HEK293 (cell line): Measurements from ENCODE around the gene PKIG.

ENCODE experiments used
- CTCF ChIA-PET: fragments of 350-600 bp; formaldehyde crosslinking; extraction: SDS; loops from one replicate; lab custom pipeline; 2021; ENCODE audit warnings: antibody characterized with exemption; lab: Yijun Ruan, JAX
- POLR2A ChIA-PET: fragments of 300-600 bp; formaldehyde crosslinking; extraction: SDS; loops from one replicate; lab custom pipeline; 2020; ENCODE audit warnings: antibody characterized with exemption, inconsistent platforms; lab: Yijun Ruan, JAX
- H3K27ac ChIP-seq: fragments of 200-500 bp; sonication (Bioruptor generic); 2 replicates; pipeline ENCODE4 v1.5.1; 2014; ENCODE audit warnings: low read depth, low read length, control low read depth, inconsistent platforms; ENCODE audit errors: extremely low read depth
- H3K36me3 ChIP-seq, 2 experiments: fragments of 200-500 bp in 1 of 2; sonication (Bioruptor generic) in 1 of 2; 1 replicate in 1 of 2; 2 replicates in 1 of 2; pipeline ENCODE4 v1.5.1; 2014 to 2017; ENCODE audit warnings: inconsistent platforms in 2 of 2, low read length in 2 of 2; ENCODE audit not compliant: control insufficient read depth in 2 of 2, insufficient read depth in 1 of 2
- H3K4me1 ChIP-seq: fragments of 200-500 bp; sonication (Bioruptor generic); 2 replicates; pipeline ENCODE4 v1.5.1; 2014; ENCODE audit warnings: mild to moderate bottlenecking, low read length, inconsistent platforms; ENCODE audit not compliant: control insufficient read depth, insufficient read depth
- H3K4me3 ChIP-seq: 2 replicates; pipeline ENCODE4 v1.5.1; 2011; ENCODE audit warnings: low read depth, mild to moderate bottlenecking, control low read depth, low read length, moderate library complexity
- H3K9me3 ChIP-seq: fragments of 200-500 bp; sonication (Bioruptor generic); 2 replicates; pipeline ENCODE4 v1.5.1; 2014; ENCODE audit warnings: low read depth, low read length, inconsistent platforms; ENCODE audit not compliant: control insufficient read depth, insufficient read depth
- BCL6B ChIP-seq: fragments of 450-650 bp; formaldehyde crosslinking; IDR thresholded peaks from 2 replicates; pipeline ENCODE4 v1.5.1; 2017; ENCODE audit warnings: missing biosample characterization, missing genetic modification characterization
- EGR2 ChIP-seq: fragments of 450-650 bp; formaldehyde crosslinking; IDR thresholded peaks from 2 replicates; pipeline ENCODE4 v1.5.1; 2016; ENCODE audit warnings: low read depth, missing biosample characterization, missing genetic modification characterization
- GLIS1 ChIP-seq: fragments of 450-650 bp; formaldehyde crosslinking; IDR thresholded peaks from 2 replicates; pipeline ENCODE4 v1.5.1; 2016; ENCODE audit warnings: missing biosample characterization, missing genetic modification characterization
- PRDM10 ChIP-seq: fragments of 450-650 bp; formaldehyde crosslinking; IDR thresholded peaks from 2 replicates; pipeline ENCODE4 v1.5.1; 2016; ENCODE audit warnings: missing biosample characterization, missing genetic modification characterization
- REPIN1 ChIP-seq: fragments of 450-650 bp; formaldehyde crosslinking; IDR thresholded peaks from 2 replicates; pipeline ENCODE4 v1.5.1; 2017; ENCODE audit warnings: missing biosample characterization, missing genetic modification characterization, low read depth
- SCRT2 ChIP-seq: fragments of 450-650 bp; formaldehyde crosslinking; IDR thresholded peaks from 2 replicates; pipeline ENCODE4 v1.5.1; 2016; ENCODE audit warnings: missing biosample characterization, missing genetic modification characterization
- SP3 ChIP-seq: fragments of 450-650 bp; formaldehyde crosslinking; IDR thresholded peaks from 2 replicates; pipeline ENCODE4 v1.5.1; 2016; ENCODE audit warnings: missing biosample characterization, missing genetic modification characterization
- TRIM28 ChIP-seq: IDR thresholded peaks from 2 replicates; pipeline ENCODE4 v1.6.1; 2011; ENCODE audit warnings: low read length, control low read depth, borderline replicate concordance
- ZBTB17 ChIP-seq: fragments of 450-650 bp; formaldehyde crosslinking; IDR thresholded peaks from 2 replicates; pipeline ENCODE4 v1.5.1; 2016; ENCODE audit warnings: missing biosample characterization, missing genetic modification characterization
- ZBTB20 ChIP-seq: fragments of 450-650 bp; formaldehyde crosslinking; IDR thresholded peaks from 2 replicates; pipeline ENCODE4 v1.5.1; 2016; ENCODE audit warnings: missing biosample characterization, missing genetic modification characterization
- ZIC2 ChIP-seq: fragments of 450-650 bp; formaldehyde crosslinking; IDR thresholded peaks from 2 replicates; pipeline ENCODE4 v1.5.1; 2016; ENCODE audit warnings: missing biosample characterization, missing genetic modification characterization
- ZNF184 ChIP-seq: fragments of 450-650 bp; IDR thresholded peaks from 2 replicates; pipeline ENCODE4 v1.5.1; 2018; ENCODE audit warnings: missing biosample characterization, mild to moderate bottlenecking, missing genetic modification characterization
- ZNF24 ChIP-seq: fragments of 450-650 bp; formaldehyde crosslinking; IDR thresholded peaks from 2 replicates; pipeline ENCODE4 v1.5.1; 2016; ENCODE audit warnings: missing biosample characterization, missing genetic modification characterization
- ZNF292 ChIP-seq: fragments of 450-650 bp; formaldehyde crosslinking; IDR thresholded peaks from 2 replicates; pipeline ENCODE4 v1.5.1; 2016; ENCODE audit warnings: low read depth, missing biosample characterization, missing genetic modification characterization, borderline replicate concordance
- ZNF37A ChIP-seq: fragments of 450-650 bp; IDR thresholded peaks from 2 replicates; pipeline ENCODE4 v1.5.1; 2018; ENCODE audit warnings: missing biosample characterization, missing genetic modification characterization
- ZNF488 ChIP-seq: fragments of 450-650 bp; formaldehyde crosslinking; IDR thresholded peaks from 2 replicates; pipeline ENCODE4 v1.5.1; 2016; ENCODE audit warnings: missing biosample characterization, missing genetic modification characterization
- ZNF626 ChIP-seq: fragments of 450-650 bp; sonication (Bioruptor Pico); formaldehyde crosslinking; IDR thresholded peaks from 2 replicates; pipeline ENCODE4 v1.5.1; 2018; ENCODE audit warnings: missing biosample characterization, missing genetic modification characterization, inconsistent platforms
- ZNF701 ChIP-seq: fragments of 450-650 bp; formaldehyde crosslinking; IDR thresholded peaks from 2 replicates; pipeline ENCODE4 v1.5.1; 2016; ENCODE audit warnings: missing biosample characterization, missing genetic modification characterization

The PKIG gene

GRCh38 chr20:44600758-44601201 lies 18.4 kb downstream of the PKIG start:
- CTCF ChIA-PET: interaction anchor here (0.7 kb wide), 1 partner anchor 12 kb away, joined by 3 read pairs; no protein-coding TSS in a partner anchor
- Histone ChIP-seq H3K36me3 (no peaks in the 10 kb centered on the region), H3K4me1 (peaks cover 8% of the 10 kb centered on the region; the same call in 1 of the 2 replicates), H3K27ac (no peak overlapping the region), H3K4me3 (no peak overlapping the region)
- TF ChIP-seq ZNF292 (tag by site-specific recombination): no peak
- TF ChIP-seq ZNF37A (tag by site-specific recombination): no peak
- no peak for TF ChIP-seq ZNF24 (tag by site-specific recombination)
- no peak for TF ChIP-seq ZNF488
- TF ChIP-seq REPIN1: no peak
- TF ChIP-seq BCL6B (tag by site-specific recombination): no peak
- TF ChIP-seq EGR2: no peak
- TF ChIP-seq ZNF184 (tag by site-specific recombination): no peak
- TF ChIP-seq ZNF626 (tag by site-specific recombination): no peak
- TF ChIP-seq ZNF701: no peak
- TF ChIP-seq, all 188 proteins: peak for 0
- H3K9me3 ChIP-seq: no peaks in the 10 kb centered on the region
- POLR2A ChIA-PET: no interaction called here

GRCh38 chr20:44601236-44601671 lies 18.9 kb downstream of the PKIG start:
- Histone ChIP-seq H3K27ac (no peak overlapping the region), H3K9me3 (no peaks in the 10 kb centered on the region), H3K4me1 (peaks cover 8% of the 10 kb centered on the region; the same call in 1 of the 2 replicates), H3K36me3 (no peaks in the 10 kb centered on the region), H3K4me3 (no peak overlapping the region)
- TF ChIP-seq SCRT2 (tag by site-specific recombination) (peak; percentile 68; the same call in 1 of the 2 replicates), ZBTB20 (tag by site-specific recombination) (no peak)
- ChIA-PET CTCF (interaction anchor here (0.7 to 1.0 kb wide), 4 partner anchors 8 to 267 kb away, joined by 3 read pairs; no protein-coding TSS in a partner anchor), POLR2A (no interaction called here)

- no peak overlapping the region for H3K27ac ChIP-seq
Observed at GRCh38 chr20:44601801-44602204, 19.4 kb downstream of the PKIG start.

More at GRCh38 chr20:44601801-44602204, 19.4 kb downstream of the PKIG start:
- Histone ChIP-seq H3K4me3 (no peak overlapping the region), H3K4me1 (peaks cover 8% of the 10 kb centered on the region; the same call in 1 of the 2 replicates), H3K9me3 (no peaks in the 10 kb centered on the region), H3K36me3 (no peaks in the 10 kb centered on the region)
- ChIA-PET CTCF (interaction anchor here (0.7 to 1.1 kb wide), 5 partner anchors 8 to 485 kb away, joined by 3 read pairs; no protein-coding TSS in a partner anchor), POLR2A (no interaction called here)
- TF ChIP-seq ZIC2 (tag by site-specific recombination) (peak; percentile 56), PRDM10 (peak; percentile 78), SP3 (tag by site-specific recombination) (no peak), GLIS1 (tag by site-specific recombination) (0 out of 2 replicates have a peak, but pooled peaks have one; percentile 12), ZBTB17 (peak; percentile 47; the same call in 1 of the 2 replicates), TRIM28 (no peak)
